Esophagus muscularis mucosa (tissue), 3 donors: ENCODE data around the gene AFMID.

ENCODE experiments used
- CTCF ChIP-seq, 3 experiments: fragments of 200-600 bp in 2 of 3; fragments of 450-650 bp in 1 of 3; sonication (generic) in 2 of 3; IDR thresholded peaks; one replicate each; pipeline ENCODE4 v1.5.1; 2017 to 2019; ENCODE audit warnings: antibody characterized with exemption in 3 of 3, mild to moderate bottlenecking in 2 of 3, moderate library complexity in 1 of 3
- POLR2A ChIP-seq: fragments of 450-650 bp; IDR thresholded peaks from one replicate; pipeline ENCODE4 v1.6.1; 2017; ENCODE audit warnings: antibody characterized with exemption, moderate library complexity, mild to moderate bottlenecking, low read depth
- POLR2AphosphoS5 ChIP-seq, 2 donors: sonication (generic); formaldehyde crosslinking; IDR thresholded peaks; one replicate each; pipeline ENCODE4 v1.6.1; 2017; ENCODE audit warnings: antibody characterized with exemption in 2 of 2

GRCh38 chr17:78239489-78239931 is 52.3 kb downstream of the AFMID start:
- TF ChIP-seq CTCF (IDR thresholded peaks at IDR 0.05), result no peak
- TF ChIP-seq POLR2A, result no peak
- no peak for TF ChIP-seq POLR2AphosphoS5 (IDR thresholded peaks at IDR 0.05)
